HG03039 (cell line): Measurements from ENCODE around the gene GABBR2.
A peak's percentile ranks its signal among the peaks of the same experiment; 100 is the strongest.
"Not testable (repeated sequence)": the region's sequence is repeated elsewhere in the genome, so short reads cannot be mapped to it uniquely, and the experiment has no call there.

ENCODE experiments used
- ATAC-seq: cut with Tn5 transposase; IDR thresholded peaks from one replicate; pipeline ENCODE4 v1.9.1; 2021; ENCODE audit warnings: mild to moderate bottlenecking, moderate library complexity; ENCODE audit not compliant: unreplicated experiment

GABBR2 gene

DNA sequence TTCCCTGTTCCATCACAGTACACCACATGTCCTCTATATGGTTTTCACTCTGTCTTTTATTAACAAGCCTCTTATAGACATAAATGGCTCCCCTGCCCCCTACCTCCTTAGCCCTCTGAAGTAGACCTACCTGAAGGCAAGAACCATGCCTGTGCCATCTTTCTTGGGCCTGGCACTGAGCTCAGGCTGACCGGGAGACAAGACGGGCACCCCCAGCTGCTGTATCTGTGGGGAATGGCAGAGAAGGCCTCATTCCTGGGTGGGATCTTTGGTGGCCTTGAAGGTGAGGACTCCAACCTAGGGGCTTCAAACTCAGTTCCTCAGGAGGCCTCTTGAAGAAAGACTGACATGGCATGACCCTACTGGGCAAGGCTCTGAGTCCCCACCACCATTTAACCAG, 109.9 kb downstream of the GABBR2 start:
- ATAC-seq: no peak

DNA sequence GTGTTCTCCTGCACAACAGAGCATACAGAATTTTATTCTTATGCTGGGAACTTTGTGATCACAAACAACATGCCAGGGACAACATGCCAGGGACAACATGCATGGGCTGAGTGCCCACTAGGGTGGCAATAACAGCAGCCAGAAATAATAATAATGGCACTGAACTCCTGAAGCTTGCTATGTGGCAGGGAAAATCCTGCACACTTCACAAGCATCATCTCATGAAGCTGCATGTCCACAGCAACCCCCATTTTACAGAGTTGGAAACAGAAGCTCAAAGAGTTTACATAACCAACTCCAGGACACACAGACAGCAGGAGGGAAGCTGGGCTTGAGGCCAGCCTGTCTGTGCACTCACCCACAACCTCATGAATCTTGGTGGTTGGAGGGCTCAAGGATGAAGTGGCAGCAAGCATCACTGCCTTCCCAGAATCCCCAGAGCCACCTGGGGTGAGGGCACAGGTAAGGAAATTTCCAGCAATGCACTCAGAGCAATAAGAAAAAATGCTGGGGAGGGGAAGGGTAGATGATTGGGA, 111.4 kb downstream of the GABBR2 start:
- no peak for ATAC-seq

GRCh38 chr9:98596486-98596885, 112.2 kb downstream of the GABBR2 start:
- ATAC-seq: no peak

DNA sequence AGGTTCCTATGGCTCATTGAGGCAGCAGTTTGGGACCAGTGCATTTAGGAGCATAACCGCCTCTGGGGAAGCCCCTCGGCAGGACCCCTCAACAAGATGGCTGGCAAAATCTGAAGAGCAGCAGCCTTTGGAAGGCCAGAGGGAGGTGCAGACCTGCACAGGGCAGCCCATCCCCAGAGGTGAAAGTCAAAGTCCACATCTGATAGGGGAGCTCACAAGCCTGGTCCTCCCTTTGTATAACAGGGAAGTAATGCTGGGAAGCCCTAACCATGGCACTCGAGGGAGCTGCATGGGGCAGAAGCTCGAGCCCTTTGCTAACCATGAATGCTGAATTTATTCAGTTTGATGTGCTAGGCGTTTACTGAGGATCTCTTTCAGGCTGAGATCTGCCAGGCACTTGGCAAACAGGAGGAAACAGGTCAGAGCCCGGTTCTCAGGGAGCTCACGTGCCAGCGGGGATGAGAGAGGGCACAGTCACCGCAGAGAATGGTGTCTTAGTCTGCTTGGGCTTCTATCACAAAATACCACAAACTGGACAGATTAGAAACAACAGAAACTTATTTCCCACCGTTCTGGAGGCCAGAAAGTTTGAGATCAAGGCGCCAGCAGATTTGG, 114.1 kb downstream of the GABBR2 start:
- no peak for ATAC-seq

GRCh38 chr9:98593354-98594253, 115.1 kb downstream of the GABBR2 start:
- ATAC-seq: no peak

DNA sequence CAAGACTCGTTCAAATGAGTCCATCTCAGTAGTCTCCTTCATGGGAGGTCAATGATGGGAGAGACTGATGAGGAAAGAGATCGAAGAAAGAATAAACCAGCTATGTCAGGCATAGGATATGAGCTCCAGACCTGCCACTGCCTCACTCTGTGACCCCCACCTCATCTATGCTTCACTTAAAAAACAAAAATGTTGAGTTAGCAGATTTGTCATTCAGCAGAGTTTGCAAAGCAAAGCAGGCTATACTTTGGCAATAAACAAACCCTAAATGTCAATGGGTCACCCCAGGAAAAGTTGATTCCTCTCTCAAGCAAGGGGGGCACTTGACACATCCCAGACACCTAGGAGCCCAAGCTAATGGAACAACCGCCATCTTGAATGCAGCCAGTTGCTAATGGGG, 117.0 kb downstream of the GABBR2 start:
- no peak for ATAC-seq

- ATAC-seq: no peak
Measured at GRCh38 chr9:98590101-98590500, 118.6 kb downstream of the GABBR2 start.

DNA sequence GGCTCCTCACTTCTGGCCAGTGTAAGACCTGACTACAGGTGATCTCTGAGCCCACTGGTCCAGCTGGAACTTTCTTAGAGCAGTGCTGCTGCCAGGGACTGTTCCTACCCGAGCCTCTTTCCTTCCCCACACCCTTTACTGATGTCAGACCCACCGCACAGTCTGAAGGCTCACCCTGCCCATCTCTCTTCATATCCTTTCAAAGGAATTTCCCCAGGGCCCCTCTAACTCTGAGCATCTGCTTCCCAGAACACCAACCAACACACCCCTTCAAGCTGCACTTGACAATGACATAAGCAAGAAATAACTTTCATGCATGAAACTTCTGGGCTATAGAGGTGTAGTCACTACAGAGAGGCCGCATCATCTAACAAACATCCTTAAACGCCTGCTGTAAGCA, 119.6 kb downstream of the GABBR2 start:
- no peak for ATAC-seq

DNA sequence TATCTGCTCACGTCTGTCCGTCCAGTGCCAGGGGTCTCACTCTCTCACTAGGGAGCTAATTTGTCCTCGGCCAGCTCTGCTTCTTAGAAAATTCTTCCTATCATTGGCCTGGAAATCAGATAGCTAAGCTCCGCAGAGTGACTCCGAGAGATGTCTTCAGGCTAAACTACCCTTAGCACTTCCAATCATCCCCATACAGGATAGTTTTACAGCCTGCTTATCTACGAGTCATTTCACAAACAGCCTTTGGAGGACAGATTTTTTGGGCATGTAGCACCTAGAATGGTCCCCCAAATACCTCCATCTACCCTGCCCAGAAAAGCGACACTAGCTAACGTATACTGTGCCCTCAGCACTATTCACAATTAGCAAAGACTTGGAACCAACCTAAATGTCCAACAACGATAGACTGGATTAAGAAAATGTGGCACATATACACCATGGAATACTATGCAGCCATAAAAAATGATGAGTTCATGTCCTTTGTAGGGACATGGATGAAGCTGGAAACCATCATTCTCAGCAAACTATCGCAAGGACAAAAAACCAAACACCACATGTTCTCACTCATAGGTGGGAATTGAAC, 123.8 kb downstream of the GABBR2 start:
- ATAC-seq: not testable (repeated sequence)

GRCh38 chr9:98584059-98584458, 124.7 kb downstream of the GABBR2 start:
- ATAC-seq: no peak

DNA sequence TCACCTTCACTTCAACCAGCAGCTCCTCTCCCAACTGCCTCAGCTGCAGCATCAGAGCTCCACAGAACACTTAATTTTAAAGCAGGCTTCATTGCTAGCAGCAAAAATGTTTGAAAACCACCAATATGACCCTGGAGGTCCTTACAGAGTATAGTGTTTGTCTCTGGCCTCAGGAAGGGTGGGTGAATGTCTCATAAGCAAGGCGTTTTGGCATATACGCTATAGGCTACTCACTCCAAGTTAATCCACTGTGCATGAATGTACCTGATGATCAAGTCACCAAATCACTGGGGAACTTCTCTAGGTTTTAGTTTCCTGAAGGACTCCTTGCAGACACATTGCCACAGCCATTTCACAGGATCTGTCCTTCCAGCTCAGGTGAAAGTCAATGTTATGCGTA, 125.3 kb downstream of the GABBR2 start:
- no peak for ATAC-seq

DNA sequence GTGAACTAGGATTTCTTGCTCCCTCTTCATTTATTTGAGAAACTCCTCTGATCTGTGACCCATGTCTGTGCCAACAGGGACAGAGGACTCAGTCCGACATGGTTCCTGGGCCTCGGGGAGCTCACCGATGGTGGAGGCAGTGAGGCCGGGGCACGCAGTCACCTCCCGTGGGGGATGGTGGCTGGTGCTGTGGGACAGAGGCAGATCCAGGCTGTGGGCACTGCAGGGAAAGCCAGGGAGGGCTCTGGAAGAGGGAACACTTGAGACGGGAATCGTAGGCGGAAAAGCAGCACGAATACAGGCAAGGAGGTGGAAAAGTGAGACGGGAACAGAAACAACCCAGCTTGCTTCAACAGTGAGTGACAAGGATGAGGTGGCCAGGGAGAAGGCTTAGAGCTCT, 127.8 kb downstream of the GABBR2 start:
- ATAC-seq: no peak

DNA sequence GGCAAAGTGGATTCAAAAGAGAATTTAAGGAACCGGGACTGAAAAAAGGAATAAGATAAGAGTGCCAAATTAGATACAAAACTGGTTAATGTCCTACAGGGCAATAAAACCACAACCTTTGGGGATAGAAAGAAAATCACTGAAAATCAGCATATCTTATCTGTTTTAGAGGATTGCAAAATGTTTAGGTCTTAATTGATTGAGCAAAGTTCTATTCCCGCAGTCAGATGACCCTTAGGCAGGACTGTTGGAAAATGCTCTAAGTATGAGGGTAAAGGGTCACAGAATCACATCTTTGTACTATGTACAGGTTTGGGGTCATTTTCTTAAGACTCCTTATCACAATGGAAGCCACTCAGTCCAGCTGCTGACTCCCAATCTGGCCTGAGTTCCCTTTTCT, 129.0 kb downstream of the GABBR2 start:
- ATAC-seq: no peak

DNA sequence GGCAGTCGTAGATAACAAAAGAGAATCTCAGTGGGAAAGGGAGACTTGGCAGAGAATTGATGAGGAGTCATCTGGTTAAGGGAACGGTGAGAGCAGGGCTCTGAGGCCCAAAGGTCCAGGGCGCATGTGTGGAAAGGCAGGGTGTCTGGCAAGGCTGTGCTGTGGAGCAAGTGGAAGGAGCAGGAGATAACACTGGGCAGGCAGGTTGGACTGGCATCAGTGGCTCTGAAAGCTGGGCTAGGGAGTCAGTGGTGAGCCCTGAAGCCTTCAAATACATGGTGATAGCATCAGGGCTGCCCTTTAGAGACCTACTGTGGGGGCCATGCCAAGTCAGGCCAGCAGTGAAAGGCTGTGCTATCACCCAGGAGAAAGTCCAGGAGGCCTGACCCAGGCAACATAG, 131.3 kb downstream of the GABBR2 start:
- ATAC-seq: no peak

DNA sequence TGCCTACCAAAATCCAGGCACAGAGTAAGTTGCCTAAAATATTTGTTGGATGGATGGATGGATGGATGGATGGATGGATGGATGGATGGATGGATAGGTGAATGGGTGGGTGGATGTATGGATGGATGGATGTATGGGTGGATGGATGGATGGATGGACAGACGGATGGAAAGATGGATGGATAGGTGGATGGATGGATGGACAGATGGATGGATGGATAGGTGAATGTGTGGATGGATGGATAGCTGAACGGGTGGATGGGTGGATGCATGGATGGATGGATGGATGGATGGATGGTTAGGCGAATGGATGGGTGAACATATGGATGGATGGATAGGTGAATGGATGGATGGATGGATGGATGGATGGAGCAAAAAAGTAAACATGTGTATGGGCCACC, 131.9 kb downstream of the GABBR2 start:
- no peak for ATAC-seq

DNA sequence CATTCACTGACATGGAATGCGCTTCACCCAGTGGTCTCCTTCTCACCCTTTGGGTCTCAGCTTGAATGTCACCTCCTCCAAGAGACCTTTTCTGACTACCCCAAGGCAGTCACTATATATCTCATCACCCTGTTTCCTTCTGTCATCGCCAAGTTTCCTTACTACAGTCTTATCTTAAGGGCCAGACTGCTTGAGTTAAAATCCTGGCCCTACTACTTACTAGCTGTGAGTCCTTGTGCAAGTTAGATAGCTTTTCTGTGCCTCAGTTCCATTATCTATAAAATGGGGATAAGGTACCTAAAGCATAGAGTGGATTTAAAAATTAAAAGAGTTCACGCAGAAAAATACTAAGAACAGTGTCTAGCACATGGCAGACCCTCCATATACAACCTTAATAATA, 132.4 kb downstream of the GABBR2 start:
- ATAC-seq: no peak

- ATAC-seq: peak; percentile 79
Measured at GRCh38 chr9:98575379-98576346, 133.1 kb downstream of the GABBR2 start.

GRCh38 chr9:98573749-98574278, 134.9 kb downstream of the GABBR2 start:
- ATAC-seq: no peak

DNA sequence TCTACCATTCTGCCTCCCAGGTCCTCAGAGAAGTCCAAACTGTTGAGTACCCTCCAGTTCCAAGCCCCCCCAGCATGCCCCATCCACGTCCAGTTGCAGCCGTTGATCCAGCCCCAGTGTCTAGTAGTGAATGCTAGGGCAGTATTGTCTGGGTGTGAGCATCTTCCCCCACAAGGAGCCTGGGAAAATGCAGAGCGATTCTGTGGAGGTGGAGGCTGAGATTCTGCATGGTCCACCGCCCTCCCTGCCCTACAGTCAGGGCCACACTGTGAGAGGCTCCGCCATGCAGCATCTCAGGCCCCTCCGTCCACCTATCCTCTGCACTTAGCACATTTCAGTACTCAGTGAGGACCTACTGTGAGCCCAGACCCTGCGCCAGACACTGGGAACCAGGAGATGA, 135.9 kb downstream of the GABBR2 start:
- no peak for ATAC-seq

DNA sequence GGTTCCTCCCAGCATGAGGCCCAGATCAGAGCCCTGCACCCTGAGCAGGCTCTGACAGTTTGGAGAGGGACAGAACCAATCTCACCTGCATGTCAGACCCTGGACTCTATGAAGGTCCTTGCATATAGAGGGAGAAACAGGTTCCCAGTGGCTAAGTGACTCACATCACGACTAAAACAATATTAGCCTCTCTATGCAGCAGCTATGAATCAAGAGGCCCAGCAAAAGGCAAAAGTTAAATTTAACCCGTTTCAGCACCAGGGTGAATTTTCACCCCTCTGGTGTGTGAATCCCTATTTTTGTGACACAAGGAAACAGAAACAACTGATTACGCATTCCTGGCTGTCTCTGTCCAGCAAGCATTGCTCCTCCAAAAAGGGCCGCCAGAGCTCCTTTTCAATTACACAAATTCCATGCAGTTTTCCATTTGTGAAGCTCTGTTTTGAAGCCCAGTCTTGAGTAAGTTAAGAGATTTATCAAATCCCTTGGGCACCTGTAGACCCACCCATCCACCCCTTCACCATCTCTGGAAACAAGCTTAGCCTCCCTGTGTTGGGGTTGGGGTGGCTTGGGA, 136.6 kb downstream of the GABBR2 start:
- no peak for ATAC-seq
